GM21825 (cell line): ENCODE measurements around the gene AVPR1B.

ENCODE experiments used
- ATAC-seq: cut with Tn5 transposase; IDR thresholded peaks from one replicate; pipeline ENCODE4 v1.9.1; 2021; ENCODE audit warnings: mild to moderate bottlenecking, moderate library complexity; ENCODE audit not compliant: unreplicated experiment

The AVPR1B gene

DNA sequence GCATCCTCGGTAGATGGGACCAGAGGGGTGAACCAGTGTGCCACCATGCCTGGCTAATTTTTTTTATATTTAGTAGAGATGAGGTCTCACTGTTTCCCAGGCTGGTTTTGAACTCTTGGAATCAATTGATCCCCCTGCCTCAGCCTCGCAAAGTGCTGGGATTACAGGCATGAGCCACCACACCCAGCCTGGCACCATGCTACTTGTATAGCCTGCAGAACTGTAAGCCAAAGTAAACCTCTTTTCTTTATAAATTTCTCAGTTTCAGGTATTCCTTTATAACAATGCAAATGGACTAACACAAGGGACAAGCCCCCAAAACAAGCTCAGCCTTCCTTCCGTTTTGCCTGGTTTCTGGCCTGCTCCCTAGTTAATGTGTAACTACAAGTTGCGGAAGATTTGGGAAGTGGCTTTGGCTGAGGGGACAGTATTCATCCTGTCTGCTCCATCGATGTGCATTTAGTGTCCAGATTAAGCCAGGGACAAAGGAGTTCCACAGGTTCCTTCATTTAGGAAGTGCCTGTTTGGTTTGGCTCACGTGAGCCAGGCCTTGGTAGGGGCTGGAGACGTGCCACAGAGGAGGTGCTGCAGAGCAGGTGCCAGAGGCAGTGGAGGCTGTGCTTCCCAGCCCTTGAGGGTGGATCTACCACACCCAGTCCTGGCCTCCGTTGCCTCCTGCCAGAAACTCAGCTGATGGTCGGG lies 4.4 kb downstream of the AVPR1B start:
- ATAC-seq: no peak

DNA sequence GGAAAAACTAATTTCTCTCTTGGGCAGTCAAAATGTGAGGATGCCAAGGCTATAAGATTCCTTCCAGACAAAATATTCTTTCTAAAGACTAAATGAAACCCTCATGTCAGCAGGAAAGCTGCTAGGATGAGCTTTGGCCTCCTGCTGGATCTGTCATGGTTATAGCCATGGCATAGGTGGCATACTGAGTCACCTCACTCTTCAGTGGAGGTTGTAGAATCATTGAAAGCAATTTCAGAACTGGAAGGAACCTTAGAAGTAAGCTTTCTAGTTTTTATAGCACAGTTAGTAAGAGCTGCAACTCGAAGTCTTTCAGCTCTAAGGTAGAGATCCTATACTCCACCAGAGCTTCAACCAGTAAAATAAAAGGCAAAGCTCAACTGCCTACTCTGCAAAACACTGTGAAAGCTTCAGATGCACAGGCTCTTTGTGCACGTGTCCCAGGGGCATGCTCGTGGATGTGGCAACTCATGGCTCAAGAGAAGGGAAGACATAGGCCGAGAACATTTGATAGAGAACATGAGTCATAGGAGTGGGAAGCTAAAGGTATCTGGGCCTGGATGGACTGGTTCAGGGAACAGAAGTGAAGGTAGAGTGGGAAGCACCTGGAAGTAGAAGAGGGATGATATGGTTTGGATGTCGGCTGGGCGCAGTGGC lies 5.8 kb downstream of the AVPR1B start:
- ATAC-seq: no peak

DNA sequence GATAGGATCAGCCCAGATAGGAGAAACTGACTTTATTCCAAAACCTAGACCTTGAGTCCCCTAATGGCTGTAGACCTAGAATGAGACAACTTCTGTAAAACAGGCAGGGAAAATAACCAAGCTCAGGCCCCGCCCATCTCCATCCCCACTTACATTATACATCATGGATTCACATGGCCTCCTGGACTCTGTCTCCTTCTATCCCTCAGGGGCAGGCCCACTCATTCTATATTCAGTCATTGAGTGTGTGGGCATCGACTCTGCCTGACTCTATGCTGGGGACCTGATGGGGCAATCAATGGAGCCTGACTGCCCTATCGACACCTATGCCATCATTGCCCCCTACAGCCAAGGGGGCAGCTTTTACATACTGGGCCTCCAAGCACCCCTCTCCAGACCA lies 6.4 kb downstream of the AVPR1B start:
- no peak for ATAC-seq

DNA sequence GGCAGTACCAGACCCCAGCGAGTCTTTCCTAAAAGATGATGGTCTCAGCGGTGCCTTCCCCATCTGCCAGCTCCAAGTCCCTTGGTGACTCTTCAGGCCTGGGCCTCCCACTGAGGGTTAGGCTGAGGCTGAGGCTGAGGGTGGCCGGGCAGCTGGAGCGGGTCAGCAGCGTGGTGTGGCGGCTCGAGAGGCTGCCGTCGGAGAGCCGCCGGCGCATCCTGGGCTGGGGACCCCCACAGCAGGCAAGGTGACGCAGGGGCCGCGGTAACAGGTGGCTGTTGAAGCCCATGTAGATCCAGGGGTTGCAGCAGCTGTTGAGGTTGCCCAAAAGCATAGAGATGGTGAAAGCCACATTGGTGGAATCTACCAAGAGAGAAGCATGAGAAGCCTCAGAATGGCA lies 7.0 kb downstream of the AVPR1B start:
- no peak for ATAC-seq

DNA sequence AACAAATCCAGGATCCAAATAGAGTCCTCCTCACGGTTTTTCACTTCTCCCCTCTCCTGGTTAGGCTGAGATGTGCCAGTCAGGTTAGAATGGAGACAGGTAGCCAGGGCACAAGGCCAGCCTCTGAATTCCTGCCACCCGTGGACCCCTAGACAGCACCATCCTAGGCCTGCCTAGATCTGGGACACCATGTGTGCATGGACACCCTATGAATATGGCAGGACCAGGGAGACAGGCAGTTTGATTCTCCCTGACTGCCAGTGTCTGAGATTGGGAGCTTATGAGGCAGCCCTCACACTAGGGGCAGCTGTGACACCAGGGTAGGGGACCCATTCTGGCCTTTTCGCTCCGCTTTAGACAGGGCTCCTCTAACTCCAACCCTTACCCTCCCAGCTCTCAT lies 7.5 kb downstream of the AVPR1B start:
- ATAC-seq: no peak

DNA sequence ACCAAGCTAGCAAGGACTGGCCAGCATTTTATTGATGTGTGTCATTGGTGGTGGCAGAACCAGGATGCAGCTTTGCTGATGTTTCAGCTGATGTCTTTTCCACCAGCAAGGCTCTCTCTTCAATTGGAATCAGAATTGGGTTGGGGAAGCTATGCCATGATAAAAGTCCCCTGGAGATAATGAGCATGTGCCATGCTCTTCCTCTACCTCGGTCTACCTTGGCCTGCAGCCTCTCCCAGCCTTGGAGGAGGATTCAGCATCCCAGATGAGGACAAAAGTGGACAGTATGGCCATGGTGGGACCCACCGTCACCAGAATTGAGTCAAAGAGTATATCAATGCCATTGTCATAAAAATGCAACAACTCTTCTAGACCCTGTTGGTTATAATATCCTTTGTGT lies 8.6 kb downstream of the AVPR1B start:
- no peak for ATAC-seq

DNA sequence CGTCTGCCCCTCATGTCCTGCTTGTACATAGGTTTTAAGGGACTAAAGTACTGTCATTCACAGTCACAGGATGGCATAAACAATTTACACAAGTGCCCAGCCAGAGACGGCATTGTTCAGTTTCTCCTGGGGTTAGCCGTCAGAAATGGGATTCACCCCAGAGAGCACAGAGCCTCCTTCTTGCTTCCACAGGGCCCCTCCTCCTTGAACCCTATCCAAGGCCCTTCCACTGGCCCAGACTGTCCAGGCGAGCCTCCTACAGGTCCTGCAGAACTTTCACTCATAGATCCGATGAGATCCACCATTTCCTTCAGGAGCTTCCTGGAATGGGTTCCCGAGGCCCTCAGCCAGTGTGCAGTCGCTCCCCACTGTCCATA lies 10.0 kb downstream of the AVPR1B start:
- no peak for ATAC-seq

DNA sequence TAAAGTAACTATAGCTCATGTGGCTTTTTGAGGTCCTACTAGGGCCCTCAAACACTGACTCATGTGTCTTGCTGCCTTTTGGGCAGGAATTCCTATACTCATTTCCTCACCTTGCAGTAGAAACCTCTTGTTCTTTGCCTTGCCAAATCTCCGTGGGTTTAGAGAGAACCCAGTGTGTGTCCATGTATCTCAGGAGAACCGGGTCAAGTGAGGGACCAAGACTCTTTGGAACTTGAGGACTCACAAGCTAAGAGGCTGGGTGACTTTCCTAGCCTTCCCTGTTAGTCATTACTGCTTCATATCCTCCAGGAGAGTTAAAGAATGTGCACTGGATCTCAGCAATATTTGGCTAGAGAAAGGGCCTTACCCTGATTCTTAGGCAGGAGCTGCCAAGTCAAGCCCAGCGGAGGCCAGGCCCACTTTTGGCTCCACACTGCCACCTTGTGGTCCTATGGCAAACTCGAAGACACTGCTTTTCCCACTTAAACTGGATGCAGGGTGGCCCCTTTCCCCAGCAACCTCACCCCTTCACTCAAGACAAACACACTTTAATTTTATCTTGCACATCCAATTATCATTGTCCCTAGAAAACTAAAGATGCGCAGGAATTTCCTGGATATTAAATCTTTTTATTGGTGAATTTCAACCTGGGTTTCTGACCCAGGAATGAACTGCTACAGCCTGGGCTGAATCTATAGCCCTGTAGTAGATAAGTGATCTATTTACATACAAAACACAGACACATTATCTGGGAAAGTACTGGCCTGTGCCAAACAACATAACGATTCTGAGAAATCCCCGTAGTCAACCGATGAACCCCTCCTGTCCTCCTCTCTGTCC lies 10.6 kb downstream of the AVPR1B start:
- ATAC-seq: no peak

DNA sequence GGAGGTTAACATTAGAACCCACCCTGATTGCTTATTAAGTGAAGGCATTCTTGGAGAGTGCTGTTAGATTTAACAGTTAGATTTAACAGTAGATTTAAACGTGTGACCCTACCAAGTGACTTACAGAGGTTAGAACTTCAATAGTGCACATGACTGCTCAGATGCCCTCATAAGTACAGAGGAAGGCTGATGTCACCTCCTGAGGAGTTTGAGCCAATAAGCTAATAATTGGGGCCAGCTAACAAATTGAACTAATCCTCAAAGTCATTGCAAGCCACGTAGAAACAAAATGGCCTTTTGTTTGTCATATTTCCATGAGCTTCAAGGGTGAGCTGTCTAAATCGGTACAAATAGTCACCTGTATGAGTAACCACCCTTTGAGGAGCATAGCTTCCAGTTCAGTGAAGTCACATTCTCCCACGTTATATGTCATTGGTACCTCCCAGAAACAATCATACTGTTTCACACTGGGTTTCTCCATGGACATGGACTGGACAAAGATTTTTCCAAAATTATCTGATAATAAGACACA lies 11.7 kb downstream of the AVPR1B start:
- ATAC-seq: no peak

DNA sequence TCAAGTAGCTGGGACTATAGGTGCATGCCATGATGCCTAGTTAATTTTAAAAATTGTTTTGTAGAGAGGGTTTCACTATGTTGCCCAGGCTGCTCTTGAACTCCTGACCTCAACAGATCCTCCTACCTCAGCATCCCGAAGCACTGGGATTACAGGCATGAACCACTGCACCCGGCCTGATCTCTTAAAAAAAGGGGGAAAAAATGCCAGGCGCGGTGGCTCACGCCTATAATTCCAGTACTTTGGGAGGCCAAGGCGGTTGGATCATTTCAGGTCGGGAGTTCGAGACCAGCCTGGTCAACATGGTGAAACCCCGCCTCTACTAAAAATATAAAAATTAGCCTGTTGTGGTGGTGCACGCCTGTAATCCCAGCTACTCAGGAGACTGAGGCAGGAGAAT lies 13.2 kb downstream of the AVPR1B start:
- no peak for ATAC-seq

DNA sequence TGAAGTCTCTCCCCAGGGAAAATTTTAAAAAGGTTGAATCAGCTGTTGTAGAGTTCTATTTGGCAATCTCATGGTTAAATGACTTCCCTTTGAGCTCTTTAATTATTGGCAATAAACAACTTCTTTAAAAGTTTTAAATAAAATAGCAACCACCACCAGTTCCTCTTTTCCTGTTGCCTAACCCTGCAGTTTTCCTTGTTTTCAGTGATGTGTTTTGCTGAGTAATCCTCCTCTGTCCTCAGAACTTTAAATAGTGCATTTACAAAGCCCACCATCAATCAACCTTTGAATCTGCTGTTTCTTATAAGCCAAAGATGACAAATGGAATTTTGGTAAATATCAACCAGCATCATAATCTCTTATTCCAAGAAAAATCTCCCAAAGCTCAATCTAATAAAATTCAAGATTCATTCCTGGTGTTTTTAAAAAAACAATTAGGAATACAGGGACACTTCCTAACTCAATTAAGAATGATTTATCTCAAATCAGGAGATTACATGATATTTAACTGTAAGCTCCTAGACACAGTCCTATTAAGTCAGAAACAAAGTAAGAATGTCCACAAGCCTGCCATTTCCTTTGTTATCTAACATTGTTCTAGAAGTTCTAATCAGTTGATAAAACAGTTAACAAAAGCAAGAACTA lies 14.8 kb downstream of the AVPR1B start:
- ATAC-seq: no peak

DNA sequence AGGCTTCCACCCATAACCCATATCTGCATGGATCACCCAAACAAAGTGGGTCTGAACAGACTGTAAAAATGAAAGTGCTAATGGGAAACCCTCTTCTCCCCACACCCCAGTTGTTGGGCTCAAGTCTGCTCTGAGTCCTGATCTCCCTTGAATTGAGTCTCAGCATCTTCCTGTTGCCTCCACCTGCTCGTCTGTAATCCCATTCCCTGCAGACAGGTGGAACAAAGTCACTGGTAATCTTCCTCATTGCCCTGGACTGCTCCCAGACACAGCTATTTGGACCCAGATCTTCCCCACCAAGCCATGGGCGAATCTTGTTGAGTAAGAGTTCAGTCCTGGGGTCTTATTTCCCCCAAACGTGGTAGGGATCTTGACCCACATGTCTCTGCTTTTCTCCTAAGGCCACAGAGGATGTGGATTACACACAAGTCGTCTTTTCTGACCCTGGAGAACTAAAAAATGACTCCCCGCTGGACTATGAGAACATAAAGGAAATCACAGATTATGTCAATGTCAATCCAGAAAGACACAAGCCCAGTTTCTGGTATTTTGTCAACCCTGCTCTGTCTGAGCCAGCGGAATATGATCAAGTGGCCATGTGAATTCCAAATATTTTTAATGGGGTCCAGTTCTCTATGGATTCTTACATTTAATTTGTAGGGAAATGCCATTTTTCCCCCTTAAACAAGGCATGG lies 15.7 kb downstream of the AVPR1B start:
- no peak for ATAC-seq

DNA sequence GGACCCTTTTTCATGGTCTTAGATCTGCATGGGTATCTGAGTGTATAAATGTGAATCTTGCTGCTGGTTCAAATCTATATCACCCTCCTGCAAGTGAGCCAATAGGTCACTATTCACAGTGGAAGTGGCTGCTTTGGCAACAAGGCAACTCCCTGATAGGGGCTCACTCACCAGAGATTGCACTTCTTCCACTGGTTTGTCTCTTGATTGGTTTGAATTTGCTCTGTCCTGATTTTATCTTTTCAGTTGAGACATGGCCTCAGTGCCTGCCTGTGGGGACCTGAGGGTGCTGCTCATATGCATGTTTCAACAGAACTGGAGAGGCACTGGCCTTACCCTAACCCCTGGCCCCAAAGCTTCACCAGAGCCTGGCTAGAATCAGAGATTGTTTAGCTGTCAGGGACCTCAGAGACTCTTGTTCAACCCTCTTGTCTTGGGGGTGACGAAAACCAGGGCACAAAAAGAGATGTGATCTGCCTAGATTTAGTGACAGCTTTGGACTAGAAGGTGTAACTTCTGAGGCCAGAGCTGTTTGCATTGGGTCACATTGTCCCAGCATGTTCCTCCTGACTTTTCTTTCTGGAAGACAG lies 16.9 kb downstream of the AVPR1B start:
- ATAC-seq: no peak

DNA sequence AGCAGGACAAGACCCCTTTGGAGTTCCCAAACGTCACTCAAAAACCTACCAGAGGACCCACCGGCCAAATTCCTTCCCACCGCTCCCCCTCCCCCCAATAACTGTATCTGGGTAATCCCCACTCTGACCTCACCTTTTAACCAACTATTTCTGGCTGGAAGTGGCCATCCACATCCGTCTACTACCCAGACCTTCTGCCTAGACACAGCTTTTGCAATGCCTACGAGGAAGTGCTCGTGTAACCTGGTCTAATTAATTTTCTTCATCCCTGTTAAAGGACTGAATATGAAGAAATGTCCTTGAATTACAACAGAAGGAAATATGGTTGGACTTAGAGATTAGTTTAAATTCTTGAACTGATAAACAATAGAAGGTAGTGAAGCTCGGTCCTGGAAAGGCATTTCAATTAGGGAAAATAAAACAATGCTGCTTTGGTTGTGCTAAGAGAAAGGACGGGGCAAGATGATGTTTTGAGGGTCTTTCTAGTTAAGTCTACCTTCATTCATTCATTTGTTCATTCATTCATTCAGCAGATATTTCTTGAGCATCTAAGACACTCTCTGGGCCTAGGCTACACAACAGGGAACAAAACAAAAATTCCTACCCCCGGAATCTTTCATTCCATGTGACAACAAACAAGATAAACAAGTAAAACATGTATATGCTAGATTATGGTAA lies 18.8 kb downstream of the AVPR1B start:
- no peak for ATAC-seq

DNA sequence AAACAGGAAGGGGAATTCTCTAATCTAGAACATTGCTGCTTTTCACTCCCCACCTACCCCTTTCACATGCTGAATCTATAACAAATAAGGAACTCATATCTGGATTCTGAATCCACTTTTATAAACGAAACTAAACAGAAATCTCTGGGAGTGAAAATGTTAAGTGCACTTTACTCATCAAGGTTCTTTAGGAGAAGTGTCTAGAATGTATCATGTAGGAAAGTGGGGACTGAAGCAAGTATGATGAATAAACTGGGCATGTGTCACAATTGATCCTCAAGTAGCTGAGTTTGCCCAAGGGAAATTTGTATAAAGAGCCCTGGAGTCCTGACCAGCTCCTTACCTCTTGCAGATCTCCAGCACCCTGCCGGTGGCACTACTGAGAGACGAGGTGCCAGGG lies 19.8 kb downstream of the AVPR1B start:
- no peak for ATAC-seq

DNA sequence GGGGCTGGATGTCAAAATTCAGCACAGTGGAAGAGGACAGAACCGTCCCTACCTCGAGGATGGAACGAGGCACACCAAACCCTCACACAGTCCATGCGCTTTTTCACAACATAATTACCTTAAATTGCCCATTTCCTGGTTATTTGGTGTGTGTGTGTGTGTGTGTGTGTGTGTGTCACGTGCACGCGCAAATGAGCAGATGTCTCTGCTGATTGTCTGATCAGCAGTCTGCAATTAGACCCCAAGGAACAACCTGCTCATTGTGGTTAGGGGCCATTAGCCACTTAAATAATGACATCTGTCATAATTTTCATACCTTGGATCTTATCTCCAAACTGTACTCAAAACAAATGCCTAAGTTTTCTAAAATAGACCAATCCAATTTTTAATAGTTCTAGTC lies 23.2 kb downstream of the AVPR1B start:
- ATAC-seq: no peak

DNA sequence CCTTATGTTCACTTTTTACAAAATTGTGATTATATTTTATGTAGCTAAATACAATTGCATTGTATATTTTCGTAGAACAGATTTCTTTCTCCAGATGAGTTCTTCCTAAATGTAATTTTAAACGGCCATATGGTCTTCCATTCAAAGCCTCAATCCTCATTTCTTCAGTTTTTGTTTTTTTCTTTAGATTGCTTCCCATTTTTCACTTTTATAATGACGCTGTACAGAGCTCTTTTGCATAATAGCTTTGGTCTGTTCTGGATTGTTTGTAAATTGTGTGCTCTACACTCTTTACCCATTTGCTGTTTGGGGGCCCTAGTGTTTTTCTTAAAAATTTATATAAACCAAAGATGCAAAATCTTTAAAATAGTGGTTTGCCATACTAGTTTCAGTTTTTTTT lies 27.8 kb downstream of the AVPR1B start:
- no peak for ATAC-seq

DNA sequence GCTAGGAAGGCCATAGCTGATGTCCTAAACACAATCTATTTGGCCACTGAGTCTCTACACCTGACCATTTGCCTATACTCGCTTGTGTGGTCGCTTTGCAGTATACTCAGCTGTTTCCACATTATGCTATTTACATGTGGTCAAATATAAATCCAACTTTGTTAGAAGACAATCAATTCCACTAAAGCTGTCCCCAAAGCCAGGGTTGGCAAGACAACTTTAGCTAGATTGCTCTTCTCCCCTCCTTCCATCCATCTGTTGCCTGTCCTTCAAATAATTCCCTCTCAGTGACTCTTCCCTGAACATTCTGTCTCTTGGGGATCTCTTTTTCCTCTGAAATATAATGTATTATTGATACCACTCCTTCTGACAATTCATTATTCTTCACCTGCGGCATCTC lies 30.1 kb downstream of the AVPR1B start:
- ATAC-seq: no peak

DNA sequence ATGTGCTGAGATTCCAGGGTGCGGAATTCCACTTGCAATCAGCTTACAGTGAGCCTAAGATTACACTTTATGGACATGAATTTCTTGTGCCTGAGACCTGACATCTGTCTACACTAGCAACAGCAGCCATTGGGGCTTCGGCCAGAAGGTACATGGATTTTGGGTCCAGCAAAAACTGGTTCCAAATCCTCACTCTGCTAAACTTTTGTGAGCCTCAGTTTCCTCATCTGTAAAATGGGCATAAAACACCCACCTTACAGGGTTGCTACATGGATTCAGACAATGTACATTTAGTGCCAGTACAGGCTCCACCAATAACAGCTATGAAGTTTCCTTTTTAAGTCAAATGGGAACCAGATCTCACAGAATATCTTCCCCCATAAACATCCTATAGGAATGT lies 33.4 kb downstream of the AVPR1B start:
- ATAC-seq: no peak
